GM18526 (cell line): ENCODE results near the gene THSD4.

Experiments
- POLR2A ChIP-seq: IDR thresholded peaks from 3 replicates; pipeline ENCODE4 v1.6.1; 2011; ENCODE audit not compliant: insufficient read length; ENCODE audit errors: extremely low read depth

The THSD4 gene

GRCh38 chr15:71148048-71148447 is 32.8 kb downstream of the THSD4 start:
- no peak for TF ChIP-seq POLR2A

- TF ChIP-seq POLR2A = no peak
Measured at GRCh38 chr15:71149646-71150557, 34.6 kb downstream of the THSD4 start.

GRCh38 chr15:71151081-71151480 is 35.8 kb downstream of the THSD4 start:
- no peak for TF ChIP-seq POLR2A

GRCh38 chr15:71152542-71152941 is 37.3 kb downstream of the THSD4 start:
- no peak for TF ChIP-seq POLR2A

- no peak for TF ChIP-seq POLR2A
Measured at GRCh38 chr15:71153823-71154524, 38.7 kb downstream of the THSD4 start.

- no peak for TF ChIP-seq POLR2A
Measured at GRCh38 chr15:71154607-71155200, 39.4 kb downstream of the THSD4 start.

- TF ChIP-seq POLR2A = no peak
Measured at GRCh38 chr15:71155534-71155933, 40.3 kb downstream of the THSD4 start.

- no peak for TF ChIP-seq POLR2A
Measured at GRCh38 chr15:71160976-71161375, 45.7 kb downstream of the THSD4 start.

- no peak for TF ChIP-seq POLR2A
Measured at GRCh38 chr15:71162309-71162708, 47.0 kb downstream of the THSD4 start.

GRCh38 chr15:71167445-71168165 is 52.3 kb downstream of the THSD4 start:
- TF ChIP-seq POLR2A = no peak

GRCh38 chr15:71168166-71168834 is 53.0 kb downstream of the THSD4 start:
- TF ChIP-seq POLR2A = no peak

- no peak for TF ChIP-seq POLR2A
Measured at GRCh38 chr15:71170163-71170562, 54.9 kb downstream of the THSD4 start.

- TF ChIP-seq POLR2A = no peak
Measured at GRCh38 chr15:71171195-71171594, 55.9 kb downstream of the THSD4 start.

- TF ChIP-seq POLR2A = no peak
Measured at GRCh38 chr15:71180986-71181853, 65.9 kb downstream of the THSD4 start.
